Brain pericyte (primary cell): ENCODE data around the gene ATG4A.

Experiments
- DNase-seq: peaks from one replicate; pipeline ENCODE4 v3.0.0-alpha.2; 2012; ENCODE audit warnings: low read depth, low spot score

ATG4A gene

DNA sequence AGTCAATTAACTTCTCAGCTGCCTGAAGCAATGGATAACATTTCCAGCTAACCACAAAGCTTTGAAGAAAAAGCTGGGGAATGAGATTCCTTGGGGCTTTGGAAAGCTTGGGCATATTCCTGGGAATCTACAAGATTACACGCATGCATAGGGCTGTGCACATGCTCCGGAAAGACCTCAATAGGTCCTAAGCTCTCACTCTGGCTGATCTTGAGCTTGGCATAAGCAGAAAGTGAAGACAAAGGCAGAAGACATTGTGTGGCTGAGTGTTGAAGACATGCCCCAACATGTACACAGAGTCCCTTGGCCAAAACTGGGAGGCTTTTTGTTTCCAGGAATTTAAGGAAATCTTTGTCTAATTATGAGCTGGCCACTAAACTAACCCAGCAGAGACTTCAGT lies 31.2 kb downstream of the ATG4A start:
- no peak for DNase-seq

DNA sequence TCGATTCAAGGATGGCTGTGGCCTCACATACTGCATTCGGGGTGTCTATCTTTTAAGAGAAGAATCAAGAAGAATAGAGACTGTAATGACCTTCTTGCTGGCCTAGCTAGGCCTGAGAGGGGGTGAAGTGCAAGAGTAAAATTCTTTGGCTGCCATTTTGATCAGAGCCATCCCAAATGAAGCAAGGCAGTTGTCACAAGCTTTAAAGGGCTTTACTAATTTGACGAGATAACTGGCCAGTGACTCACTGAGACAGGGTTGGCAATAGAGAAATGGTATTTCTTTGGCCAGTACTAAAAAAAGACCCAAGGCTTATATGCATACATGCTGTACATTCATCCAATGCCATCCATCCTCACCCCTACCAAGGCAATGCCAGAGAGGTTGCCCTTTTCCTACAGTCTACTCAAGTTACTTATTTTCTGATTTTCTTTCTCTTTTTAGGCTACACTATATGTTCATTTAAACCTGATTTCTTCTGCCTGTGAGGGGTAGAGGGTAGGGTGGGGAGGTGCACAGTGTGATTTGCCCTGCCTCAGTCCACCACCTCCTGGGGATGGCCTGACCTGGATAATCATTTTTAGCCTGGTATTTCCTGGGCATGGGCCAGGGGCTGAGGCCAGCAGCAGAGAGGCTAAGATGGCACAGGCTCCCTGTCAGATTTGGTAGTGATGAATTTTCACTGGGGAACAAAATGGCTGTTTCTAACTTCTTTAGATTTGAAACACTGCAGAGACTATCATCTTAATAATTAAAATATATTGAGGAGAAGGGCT lies 32.2 kb downstream of the ATG4A start:
- no peak for DNase-seq

DNA sequence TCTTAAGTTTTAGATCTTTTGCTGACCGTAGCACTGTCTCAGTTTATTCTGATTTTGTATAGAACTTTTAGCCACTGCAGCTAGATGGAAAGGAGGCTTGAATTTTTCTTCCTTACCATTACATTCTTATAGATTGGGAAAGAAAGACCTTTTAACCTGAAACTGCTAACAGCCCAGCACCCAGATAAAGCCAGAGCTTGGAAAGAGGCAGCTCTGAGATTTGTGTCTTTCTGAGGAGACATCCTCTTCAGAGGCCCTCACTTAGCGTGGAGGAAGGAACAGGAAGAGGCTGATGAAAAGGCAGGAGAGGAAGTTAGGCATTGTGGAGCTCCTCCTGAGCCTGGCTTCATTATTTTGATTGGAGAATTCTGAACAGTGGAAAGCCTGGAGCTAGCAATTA lies 35.1 kb downstream of the ATG4A start:
- no peak for DNase-seq

DNA sequence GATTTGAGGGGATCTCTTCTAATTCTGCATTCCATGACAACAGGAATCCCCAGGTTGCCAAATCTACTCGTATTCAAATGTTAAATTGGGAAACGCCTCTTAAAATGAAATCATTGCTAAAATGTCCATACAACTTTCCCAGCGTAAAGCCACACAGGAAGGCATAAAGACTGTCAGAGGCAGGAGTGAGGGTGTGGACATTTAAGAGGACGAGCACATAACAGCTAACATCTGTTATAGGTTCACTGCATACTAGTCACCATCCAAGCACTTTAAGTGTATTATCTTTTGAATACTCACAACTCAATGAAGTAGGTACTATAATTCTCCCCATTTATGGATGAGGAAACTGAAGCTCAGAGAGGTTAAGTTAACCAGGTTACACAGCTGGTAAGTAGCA lies 35.6 kb downstream of the ATG4A start:
- no peak for DNase-seq

DNA sequence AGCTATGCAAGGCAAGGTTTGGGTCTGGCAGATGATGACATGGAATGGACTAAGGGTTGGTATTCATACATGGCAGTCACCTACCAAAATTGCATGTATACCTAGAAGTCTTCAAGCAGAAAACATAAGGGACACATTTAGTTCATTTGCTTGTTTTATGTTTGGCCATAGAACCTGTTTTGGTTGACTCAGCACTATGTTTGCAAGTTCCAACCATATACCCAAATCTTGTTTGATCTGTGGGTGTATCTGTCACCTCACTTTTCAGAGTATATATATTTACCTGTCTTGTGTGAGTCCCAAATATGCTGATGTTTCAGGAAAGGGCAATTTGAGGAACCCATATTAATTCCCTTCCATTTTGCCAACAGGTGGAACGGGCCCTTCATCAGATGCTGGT lies 39.3 kb downstream of the ATG4A start:
- no peak for DNase-seq

DNA sequence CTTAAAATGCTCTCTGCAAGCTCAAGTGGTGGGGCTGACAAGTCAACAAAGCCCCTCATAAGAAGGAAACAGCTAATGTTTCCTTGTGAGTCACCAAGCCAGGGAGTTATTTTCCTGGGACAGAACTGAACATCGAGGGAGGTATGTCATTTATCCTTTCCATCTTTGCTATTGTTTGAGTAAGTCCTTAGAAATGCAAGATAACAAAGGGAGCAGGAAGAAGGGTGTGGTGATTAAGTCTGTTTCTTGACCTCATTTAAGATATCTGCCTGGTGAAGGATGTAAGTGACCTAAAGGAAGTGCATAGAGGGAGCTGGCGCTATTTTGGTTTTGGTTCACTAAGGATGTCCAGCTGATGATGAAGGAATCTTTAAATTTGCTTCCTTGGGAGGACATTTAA lies 39.9 kb downstream of the ATG4A start:
- no peak for DNase-seq

DNA sequence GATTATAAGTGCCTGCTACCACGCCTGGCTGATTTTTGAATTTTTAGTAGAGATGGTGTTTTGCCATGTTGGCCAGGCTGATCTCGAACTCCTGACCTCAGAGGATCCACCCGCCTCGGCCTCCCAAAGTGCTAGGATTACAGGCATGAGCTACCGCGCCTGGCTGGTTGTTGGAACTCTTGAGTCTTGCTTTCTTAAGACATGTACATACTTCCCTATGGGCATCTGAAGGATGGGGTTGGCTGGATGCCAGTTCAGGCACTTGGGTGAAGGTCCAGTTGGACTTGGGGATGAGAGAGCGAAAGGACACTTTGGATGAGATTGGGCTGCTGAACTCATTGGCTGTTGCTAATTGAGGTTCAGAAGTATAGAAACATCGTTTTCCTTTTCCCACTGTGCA lies 40.5 kb downstream of the ATG4A start:
- DNase-seq: no peak

DNA sequence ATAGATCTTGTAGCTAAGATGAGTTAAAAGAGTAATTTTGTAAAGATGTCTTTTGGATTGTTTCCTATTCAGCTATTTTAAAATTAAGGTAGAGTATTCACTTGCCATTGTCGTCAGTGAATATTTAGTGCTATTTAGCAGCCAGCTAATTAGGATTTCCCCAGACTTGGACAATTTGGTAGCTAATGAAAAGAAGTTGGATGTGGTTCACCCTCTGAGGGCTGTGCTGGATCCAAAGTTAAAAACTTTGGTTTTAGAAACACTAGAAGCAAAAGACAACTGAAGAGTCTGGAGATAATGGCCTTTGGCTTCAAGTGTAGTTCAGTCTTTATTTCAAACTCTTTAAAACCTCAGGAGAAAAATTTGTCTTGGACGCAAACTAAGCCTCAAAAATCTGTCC lies 41.3 kb downstream of the ATG4A start:
- no peak for DNase-seq

DNA sequence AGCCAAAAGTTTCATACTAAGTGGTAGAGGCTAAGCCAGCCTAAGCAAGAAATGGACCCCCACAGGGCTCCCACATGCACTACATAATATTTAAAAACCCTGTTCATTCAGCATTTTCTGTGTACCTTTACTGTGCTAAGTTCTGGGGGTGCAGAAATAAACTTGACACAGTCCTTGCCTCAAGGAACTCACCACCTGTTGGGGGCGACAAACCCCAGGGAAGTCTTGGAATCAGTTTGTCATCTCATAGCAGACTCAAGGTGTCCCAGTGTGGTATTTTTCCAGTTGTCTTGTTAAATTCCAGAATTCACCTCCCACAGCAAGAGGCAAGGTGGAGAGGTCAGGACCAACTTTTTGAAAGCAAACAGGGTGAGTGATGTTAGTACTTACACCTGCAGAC lies 43.1 kb downstream of the ATG4A start:
- DNase-seq: no peak

DNA sequence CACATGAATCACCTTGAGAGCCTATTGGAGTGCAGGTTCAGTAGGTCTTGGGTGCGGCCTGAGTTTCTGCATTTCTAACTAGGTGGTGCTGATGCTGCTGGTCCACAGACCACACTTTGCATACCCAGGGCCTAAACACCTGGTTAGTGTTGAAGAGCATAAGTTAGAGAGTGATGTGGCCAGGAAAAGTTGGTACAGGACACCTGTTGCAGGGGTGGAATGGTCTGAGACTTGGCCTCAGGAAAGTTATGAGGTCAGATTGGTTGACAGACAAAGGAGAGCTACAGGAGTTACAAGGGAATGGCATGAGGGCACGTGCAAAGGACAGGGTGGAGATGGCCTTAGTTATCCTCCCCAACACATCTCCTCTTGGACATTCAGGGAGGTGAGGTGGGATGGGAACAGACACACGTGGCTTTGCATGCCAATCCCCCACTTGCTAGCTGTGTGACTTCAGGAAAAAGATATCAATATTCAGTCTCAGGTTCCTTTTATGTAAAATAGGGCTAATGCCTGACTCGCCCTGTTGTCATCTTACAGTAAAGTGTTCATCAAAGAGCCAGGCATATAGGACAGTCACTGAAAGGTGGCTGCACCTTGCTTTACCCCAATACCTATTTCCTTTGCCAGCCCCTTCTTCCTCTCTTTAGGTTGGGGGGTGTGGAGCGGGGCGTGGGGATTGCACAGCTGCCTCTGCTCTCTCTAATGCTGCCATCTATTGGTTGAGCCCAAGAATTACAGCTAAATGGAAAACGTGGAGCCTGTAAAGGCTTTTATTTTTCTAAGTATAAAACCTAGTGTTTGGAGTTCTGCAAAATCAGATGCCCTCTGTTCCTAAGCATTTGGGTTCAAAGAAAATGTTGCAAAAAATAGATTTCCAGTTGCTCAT lies 47.5 kb downstream of the ATG4A start:
- no peak for DNase-seq

DNA sequence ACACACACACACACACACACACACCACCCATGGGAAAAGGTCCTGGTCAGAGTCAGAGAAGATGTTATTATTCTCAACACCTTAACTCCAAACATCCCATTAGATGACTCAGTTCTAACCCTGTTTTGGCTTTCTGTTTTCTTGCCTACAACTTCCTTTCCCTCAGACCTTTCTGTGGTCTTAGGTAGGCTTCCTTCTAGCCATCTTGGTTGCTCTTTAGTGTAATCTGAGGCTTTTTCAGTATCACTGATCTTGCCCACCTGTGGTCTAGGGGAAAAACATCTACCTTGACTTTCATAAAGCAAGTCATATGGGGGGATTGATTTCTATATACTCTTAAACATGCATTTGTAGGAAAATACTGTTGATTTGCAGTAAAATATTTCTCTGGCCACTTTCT lies 56.9 kb downstream of the ATG4A start:
- DNase-seq: no peak

DNA sequence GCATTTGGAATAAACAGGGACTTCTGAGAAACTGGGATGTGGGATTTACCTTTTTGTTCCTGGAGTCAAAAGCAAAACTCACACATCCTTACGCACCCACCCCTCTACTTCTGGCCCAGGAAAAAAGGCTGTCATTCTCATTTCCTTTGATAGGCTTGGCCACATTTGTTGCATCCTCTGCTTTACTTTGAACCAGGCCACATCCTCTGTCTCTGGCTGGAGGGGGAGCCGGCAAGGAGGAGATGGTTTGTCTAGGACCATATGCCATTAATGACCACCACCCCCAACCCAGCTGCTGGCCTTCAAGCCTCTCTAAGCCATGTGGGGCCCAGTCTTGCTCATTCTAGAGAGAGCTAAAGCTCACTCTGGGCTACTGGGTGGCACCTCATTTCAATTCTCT lies 64.5 kb downstream of the ATG4A start:
- DNase-seq: no peak

DNA sequence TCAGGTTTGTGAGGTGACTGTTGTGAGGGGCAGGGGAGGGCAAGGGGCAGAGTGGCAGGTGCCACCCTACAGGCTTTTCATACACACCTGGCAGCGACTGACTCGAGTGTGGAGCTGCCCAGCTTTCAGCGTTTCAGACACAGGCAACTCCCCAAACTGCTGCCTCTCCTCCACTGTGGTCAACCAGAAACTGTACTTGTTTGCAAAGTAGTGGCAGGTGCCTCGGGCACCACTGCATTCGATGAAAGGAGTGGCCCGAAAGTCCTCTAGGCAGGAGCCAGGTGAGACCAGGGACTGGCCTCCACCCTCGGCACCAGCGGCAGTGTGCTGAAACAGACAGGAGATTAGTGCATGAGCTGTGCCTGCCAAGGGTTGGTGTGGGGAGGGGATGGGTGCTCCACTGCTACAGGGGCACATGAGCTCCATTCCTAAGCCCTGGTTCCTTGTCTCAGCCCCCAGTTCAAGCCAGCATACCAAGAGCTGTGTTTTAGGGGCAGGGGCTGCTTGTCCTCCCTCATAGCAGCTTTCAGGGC lies 65.4 kb downstream of the ATG4A start:
- no peak for DNase-seq

DNA sequence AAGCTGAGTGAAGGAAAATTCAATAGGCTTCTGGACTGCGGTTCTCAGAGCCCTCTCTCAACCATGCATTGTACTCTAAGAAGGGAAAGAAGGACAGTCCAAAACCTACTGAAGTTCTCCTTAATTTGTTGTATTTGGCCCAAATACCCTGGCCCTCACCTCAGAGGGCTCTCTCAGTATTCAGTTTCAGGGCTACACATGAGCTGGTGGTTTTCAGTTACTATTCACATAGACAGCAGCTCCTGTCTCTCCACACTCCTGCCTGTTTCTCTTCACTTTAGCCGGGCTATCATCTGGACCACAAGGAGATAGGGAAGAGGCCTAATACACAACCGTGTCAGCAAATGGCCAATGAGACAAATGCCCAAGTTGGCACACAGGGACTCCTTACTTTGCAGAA lies 66.0 kb downstream of the ATG4A start:
- DNase-seq: no peak

DNA sequence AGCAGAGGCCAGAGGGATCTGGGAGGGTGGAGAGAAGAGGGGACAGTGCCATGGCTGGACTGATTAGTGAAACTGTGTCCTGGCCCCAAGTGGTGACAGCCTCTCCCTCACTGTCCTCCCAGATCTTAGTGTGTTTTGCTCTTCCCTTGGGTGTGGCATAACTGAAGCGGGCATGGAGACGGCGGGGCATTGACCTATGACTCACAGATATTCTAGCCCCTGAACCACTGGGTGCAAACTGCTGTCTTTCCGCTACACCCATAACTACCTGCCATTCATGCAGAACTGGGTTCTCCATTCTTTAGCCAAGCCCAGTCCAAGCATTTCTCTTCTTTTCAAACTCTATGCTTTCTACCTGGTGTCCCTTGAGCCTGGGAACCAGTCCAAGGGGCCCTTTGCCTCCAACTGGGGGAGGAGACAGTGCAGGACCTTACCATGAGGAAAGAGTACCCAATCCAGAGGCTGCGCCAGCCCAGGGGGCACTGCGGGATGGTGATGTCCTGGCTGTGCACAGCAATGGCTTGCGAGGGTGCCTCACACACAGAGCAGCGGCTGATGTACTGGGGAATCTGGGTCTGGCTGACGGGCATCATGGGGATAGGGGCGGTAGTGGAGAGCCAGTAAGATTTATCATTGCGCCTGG lies 67.6 kb downstream of the ATG4A start:
- no peak for DNase-seq

DNA sequence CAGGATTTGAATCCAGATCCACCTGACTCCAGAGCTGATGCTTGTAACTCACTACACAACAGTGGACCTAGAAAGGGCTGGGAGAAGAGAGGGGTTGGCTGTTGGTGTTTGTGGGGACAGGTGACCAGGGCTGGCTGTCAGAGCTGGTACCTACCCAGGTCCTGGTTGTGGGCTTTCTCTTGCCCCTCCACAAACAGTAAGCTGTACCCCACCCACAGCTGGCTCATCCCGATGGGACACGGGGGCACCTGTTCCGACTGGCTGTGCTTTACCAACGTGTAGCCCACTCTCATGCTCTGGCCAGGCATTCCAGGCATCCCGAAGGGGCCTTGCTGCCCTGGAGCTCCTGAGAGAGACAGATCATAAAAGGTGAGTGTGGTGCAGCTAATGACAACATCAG lies 68.7 kb downstream of the ATG4A start:
- DNase-seq: no peak

DNA sequence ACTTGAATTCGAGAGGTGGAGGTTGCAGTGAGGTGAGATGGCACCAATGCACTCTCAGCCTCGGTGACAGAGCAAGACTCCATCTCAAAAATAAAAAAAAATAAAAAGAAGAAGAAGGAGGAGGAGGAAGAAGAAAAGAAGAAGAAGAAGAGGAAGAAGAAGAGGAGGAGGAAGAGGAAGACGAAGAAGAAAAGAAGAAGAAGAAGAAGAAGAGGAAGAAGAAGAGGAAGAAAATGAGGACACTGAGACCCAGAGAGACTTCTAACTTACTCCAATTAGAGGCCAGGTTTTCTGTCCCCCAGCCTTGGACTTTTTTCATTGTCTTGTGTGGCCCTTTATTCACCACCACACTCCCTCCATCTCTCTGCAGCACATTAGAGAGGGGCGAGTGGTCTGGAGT lies 70.7 kb downstream of the ATG4A start:
- DNase-seq: no peak

DNA sequence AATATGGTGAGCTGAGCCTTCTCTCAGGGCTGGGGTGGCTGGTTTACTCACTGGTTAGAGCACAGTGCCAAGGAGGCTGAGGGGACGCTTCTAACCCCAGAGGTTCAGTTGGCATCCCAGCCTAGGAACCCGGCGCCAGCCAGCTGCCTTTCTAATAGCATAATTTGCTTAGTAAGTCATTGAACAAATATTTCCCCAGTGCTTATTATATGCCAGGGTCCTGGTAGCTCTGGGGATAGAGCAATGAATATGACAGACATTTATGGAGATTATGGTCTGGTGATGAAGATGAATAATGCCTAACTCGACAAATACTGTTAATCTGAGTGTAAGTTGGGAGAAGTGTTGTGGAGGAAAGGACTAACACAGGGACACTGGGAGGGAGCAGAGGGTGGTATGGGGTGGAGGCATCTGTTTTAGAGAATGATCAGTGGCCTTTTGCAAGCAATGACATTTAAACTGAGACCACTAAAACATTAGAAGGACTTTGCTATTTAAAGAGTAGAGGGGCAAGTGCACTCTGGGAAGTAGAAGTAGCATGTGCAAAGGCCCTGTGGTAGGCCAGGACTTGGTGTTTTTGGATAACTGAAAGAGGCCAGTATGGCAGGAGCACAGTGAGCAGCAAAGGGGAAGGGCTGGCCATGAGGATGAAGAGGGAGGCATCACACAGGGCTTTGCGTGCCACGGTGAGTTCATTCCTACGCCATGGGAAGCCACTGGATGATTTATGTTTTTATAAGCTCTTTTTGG lies 71.9 kb downstream of the ATG4A start:
- DNase-seq: no peak

DNA sequence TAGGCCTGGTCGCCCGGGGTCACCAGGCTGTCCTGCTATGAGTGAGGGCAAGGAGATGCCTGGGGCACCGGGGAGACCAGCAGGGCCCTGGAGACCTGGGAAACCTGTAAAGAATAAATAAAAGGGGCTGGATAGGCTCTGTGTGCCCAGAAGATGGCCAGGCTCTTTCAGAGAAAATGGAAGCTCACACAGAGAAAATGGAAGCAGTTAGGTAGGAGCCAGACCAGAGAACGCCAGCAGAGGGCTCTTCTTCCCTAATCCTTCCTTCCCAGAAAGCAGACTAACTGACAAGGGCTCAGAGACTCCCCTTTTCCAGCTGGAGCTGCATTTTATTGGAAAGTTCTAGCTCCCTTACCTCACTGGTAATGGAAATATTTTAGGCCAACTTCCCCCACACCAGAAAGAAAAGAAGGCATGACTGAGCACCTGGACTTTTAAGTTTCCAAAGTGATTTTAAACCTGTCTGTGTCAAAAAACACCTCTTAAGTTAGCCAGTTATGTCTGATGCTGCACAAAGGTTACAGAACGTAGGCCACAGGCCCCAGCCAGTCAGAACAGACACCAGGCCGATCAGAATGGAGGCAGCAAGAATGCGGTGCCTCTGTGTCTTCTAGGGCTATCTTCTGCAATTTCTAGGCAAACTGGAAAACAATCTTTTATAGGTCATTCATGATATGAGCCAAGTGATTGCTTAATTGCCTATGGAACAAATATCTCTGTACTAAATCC lies 74.0 kb downstream of the ATG4A start:
- DNase-seq: no peak

DNA sequence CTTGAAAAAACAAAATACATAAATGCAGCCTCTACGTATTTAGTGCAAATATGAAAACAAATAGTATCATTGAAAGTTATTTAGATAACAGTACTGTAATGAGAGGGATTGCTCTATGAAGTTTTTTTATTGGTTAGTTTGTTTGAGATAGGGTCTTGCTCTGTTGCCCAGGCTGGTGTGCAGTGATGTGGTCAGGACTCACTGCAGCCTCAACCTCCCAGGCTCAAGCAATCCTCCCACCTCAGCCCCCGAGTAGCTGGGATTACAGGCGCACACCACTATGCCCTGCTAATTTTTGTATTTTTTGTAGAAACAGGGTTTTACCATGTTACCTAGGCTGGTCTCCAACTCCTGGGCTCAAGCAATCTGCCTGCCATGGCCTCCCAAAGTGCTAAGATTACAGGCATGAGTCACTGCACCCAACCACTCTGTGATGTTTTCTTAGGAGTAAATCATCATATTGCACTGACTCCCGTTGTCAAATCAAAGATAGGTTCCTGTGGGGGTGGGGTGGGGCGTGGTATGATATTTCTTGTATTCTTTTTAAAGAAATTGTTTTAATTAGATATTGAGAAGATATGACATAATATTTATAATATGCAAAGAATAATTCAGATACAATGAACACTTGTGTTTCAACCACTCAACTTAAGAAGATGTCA lies 75.8 kb downstream of the ATG4A start:
- no peak for DNase-seq
